GM18508 (cell line): ENCODE measurements around the gene LAMC1.
"Not testable (repeated sequence)": the region's sequence is repeated elsewhere in the genome, so short reads cannot be mapped to it uniquely, and the experiment has no call there.

ENCODE experiments used
- ATAC-seq: cut with Tn5 transposase; IDR thresholded peaks from one replicate; pipeline ENCODE4 v1.9.1; 2021; ENCODE audit warnings: moderate number of reproducible peaks; ENCODE audit not compliant: insufficient read depth, unreplicated experiment

LAMC1 gene

DNA sequence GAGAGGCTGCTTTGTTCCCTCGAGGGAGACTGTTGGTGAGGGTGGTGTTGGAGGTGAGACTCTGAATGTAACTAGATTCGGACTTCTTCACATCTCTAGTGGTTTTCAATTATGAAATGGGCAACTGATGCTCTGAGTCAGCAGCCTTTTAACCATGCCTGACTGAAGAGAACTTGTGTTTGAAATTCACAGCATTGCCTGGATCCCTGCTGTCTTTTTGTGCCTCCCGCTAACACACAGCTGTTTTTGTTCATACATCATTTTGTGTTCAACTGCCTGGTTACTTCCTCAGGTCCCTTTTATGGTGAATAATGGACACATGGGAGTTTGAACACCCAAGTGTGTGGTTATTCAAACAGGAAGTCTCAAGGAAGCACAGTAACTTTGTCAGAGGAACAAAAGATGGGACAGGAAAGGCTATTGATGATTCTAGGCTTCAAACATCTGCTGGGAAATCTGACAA lies 16.8 kb downstream of the LAMC1 start:
- ATAC-seq: no peak

DNA sequence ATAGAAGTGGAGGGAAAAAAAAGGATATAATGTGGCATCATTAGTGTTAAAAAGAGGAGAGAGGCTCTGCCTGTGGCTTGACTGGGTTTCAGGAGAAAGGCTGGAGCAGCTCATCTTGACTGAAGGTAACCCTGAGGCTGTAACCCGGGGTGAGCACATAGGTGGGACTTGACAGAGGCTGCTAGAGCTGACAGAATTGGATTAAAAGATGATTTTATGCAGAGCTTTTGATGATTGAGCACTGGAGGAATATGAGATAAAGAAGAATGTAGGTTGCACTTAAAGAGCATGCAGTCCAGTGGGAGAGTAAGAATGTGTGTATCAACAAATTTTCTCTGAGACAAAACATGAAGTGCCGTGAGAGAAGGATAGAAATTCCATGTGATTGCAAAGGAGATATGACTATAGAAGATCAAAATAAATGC lies 17.3 kb downstream of the LAMC1 start:
- ATAC-seq: no peak

DNA sequence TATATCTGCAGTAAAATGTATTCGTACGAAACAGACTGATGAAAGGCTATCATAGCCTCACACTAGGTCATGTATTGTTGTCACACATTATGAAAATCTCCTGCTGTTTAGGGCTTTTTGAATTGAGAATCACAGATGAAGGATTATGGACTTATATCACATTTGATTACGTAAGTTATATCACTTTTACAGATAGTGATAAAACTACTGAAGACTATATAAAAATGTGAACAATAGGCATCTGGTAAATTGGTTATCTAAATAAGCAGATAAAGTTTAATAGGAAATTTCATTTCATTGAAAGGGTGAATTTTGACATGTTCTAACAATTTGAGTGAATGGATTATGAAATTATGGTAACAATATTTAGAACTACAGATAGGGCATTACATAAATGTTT lies 20.0 kb downstream of the LAMC1 start:
- no peak for ATAC-seq

DNA sequence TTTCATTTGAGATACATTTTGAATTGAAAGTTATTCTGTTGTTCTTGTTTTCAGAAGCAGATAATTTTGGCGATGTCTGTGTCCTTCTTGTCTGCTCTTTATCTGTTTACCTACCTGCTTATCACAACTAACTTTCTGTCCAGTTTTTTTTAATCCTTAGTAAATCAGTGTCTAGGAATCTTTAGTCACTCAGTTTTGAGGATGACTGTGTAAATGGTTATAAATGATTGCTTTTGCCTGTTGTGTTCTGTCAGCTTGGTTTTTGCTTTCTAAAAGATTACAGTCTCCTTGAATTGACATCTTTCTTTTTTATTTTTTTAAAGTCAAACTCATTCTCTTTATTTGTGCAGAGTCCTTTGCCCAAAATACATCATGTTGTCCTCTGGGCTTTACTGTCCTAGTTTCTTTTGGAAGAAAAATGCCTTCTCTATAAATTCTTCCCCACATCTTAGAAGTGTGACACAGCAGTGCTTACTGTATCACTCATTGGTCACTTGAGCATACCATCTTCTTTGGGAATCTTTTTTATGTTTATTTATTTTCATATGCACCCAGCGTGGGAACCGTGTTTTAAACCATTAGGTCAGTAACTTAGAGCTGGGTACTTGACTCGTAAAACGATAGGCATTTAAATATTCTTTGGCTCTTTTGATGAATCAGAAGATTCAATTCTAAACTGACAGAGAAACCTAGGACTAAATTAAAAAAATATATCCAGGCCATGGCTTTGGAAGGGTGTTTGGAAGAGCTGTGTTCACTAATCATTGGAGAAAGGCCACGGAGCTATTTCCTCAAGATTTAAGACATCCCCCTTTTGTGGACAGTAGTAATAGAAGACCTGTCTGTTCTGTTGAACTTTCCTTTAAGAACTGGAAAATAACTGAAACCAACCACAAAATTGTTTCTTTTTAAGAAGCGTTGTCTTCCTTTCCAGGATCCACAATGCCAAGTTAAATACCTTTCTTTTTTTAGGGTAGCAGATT lies 20.9 kb downstream of the LAMC1 start:
- no peak for ATAC-seq

DNA sequence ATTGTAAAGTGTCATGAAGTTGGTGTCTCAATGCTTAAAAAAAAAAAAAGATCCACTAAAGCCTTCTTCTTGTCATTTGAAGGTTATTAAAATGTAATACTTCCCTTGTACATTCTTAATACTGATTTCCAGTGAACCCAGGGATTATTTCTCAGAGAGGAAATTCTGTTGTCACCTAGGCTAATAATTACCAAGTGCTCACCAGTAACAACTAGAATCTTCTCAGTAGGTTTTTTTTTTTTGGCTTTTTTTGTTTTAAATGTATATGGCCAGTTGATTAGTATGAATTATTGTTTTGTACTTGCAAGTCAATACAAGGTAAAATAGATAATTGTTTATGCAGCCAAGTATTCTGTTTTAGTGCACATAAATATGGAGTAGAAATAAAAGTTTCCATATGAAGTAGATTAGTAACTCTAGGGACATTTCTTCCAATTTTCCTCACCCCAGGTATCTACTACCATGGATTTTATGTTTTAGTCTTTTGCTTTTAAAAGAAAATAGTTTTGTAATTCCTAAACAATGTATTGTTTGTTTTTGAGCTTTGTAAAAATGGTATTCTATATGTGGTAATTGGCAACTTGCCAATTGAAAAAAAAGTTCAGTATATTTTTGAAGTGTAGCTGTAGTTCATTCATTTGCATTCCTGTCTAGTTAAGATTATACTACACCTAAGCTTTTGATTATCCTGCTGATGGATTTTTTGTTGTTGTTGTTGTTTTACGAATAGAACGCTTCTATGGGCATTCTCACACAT lies 21.9 kb downstream of the LAMC1 start:
- no peak for ATAC-seq

DNA sequence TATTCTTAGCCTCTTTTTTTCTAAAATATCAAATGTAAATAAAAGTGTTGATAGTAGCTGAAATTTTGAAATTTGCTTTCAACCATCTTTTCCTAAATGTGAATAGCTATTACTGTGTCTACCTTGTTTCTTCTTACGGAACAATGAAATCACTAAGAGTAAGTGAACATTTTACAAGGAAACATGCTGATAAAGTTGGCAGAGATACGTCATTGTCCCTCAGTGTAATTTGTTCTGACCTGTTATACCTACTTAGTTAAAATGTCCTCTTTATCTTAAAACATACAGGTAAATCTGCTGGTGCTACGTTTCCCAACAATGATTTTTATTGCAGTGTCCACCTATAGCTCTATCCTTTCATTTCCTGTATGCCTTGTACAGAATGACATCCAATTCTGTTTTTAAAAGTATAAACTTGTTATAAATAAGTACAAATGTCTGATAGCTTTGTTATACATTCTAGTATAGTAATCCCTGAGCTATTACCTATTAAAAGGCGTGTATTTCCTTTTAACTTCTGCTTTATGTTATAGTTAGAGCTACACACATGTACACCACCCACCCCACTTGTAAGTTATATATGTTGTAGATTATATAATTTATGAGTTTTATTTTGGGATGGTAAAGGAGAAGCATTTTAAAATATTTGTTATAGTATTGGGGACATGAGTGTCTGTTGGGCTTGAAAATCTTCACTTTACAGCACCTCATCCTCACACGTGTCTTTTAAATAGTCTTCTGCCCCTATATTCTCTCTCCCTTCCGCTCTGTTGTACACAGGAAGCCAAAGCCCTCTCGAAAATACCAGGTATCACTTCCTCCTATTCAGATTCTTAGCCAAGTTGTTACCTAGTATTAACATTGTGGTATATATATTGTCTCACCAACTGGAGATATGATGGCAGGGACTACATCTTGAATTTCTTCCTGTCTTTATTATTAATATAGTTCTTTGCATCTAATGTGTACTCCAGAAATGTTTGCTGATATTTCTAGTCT lies 25.2 kb downstream of the LAMC1 start:
- peak; percentile 94 for ATAC-seq

DNA sequence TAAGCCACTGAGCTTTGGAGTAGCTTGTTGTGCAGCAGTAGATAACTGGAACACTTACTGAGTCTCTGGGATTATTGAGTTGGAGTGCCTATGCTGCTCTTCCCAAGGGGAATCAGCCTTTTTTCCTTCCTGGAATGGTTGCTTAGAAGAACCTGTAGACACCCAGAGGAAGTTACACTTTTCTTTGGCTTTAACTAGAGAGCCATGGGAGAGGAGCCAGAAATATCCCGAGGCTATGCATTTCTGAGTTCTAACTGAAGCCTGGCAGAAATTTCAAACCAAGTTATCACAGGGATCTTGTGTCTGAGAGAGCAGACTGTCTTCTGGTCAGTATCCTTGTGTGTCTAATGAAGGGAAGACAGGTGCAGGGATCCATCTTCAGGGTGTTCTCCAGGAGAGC lies 28.3 kb downstream of the LAMC1 start:
- ATAC-seq: no peak

DNA sequence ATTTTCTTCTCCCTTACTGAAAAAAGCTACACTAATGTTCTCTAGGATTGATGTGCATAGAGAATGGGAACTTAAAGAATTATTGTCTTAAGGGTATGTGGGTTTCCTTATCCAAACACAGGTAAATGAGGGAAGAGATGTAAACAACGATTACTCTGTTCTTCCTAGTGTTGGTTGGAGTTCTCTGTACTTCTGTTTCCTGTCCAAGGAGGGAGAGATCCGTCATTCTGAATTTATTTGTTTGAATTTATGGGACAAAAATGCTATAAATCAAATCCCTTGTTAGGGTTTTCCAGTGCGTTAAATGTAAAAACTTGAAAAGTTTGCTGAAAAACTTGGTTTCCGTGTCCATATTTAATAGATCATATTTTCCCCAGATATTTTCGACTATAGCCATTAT lies 29.6 kb downstream of the LAMC1 start:
- no peak for ATAC-seq

DNA sequence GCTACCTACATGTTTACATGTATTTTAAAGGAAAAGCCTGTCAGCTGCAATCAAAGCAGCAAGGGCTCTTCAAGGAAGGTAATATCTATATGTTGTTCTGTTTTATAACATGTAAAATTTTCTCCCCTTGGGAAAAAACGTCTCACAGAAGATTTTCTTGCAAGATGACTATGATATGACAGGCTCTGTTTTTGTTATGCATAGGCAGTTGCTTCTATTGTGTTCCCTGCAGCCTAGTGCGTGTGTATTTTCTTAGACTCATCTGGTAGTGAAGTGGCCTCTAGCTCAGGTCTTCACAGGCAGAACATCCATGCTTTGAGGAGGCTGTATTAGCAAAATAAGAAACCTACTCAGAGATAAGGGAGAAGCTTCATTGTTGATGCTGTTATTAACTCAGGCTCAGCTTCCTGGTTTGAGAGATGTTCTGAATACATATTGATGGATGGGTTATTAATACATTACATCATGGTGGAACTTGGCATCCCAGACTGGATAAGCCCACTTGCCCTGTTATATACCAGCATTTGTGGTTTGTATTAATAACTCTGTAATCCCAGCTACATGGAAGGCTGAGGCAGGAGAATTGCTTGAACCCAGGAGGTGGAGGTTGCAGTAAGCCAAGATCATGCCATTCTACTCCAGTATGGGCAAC lies 35.8 kb downstream of the LAMC1 start:
- ATAC-seq: no peak

DNA sequence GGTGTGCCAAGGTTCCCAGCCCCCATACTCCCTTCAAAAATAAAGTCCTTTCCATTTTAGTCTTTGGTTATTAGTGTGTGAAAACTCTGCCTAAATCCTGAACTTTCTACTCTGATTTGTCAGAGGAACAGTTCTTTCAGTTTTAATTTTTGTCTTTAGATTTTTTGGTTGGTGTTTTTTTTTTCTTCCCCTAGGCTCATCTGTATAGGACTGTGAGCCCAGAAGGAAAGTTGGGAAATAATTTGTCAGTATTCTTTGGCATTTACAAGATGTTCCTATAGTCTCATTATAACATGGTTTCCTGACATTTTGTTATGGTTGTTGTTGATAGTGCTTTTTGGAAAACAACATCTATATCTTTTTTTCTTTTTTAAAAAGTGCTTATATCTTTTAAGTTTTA lies 38.0 kb downstream of the LAMC1 start:
- ATAC-seq: no peak

DNA sequence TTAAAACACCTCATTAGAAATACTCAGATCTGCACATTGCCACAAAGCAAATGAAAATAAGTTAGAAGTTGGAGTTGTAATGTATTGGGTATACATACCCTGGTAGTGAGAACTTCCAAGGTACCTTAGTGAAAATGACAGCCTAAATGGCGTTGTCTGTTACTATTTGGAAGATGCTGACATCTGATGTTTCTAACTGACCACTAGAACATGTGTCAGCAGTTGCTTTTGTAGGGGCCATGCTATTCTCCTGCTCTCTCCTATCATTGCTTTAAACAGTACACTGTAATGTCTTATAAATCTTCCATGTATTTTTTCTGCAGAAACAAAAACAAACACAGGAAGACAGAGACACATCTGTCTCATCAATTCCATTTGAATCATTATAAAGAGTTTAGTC lies 40.1 kb downstream of the LAMC1 start:
- ATAC-seq: no peak

DNA sequence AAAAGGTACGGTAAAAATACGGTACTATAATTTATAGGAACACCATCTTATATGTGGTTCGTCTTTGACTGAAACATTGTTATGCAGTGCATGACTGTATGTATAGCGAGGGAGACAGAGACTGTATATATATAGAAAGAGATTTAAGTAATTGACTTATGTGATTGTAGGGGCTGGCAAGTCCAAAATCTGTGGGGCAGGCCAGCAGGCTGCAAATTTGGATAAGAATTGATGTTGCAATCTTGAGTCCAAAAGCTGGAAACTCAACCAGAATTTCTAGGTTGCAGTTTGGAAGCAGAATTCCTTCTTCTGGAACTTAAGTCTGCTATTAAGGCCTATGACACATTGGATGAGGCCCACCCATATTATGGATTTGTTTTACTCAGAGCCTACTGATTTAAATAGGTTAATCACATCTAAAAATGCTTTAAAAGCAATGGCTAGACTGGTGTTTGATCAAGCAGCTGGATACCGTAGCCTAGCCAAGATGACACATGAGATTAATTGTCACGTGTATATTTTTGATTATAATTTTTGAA lies 42.0 kb downstream of the LAMC1 start:
- ATAC-seq: no peak

DNA sequence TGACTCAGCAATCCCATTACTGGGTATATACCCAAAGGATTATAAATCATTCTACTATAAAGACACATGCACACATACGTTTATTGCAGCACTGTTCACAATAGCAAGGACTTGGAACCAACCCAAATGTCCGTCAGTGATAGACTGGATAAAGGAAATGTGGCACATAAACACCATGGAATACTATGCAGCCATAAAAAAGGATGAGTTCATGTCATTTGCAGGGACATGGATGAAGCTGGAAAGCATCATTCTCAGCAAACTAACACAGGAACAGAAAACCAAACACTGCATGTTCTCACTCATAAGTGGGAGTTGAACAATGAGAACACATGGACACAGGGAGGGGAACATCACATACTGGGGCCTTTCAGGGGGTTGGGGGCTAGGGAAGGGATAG lies 43.2 kb downstream of the LAMC1 start:
- ATAC-seq: not testable (repeated sequence)

DNA sequence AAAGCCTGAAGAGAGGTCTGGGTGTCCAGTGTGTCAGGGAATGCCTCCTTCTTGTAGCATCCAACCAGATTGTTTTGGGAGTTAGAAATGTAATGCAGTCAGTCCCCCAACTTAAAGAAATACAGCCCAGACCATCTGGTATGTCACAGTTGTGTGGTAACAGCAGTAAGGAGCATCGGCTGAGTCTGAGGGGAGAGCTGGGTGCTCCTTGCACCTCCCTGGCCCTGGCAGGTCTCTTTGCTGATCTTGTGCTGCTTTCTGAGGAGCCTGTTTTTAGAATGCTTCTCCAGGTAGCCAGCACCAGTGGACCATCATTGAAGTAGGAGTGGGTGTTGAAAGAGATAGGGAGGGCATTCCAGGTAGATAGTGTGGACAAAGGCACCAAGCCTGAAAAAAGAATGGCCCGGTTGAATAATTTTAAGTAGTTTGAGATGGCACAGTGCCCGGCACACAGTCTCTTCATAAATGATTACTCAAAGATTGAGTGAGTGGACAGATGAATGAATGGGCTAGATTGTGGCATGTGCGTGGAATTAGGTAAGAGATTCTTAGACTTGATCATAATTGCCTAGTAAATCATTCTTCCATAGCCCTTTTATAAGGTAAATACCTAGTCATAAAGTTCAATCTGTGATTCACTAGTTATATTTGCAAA lies 46.5 kb downstream of the LAMC1 start:
- no peak for ATAC-seq

DNA sequence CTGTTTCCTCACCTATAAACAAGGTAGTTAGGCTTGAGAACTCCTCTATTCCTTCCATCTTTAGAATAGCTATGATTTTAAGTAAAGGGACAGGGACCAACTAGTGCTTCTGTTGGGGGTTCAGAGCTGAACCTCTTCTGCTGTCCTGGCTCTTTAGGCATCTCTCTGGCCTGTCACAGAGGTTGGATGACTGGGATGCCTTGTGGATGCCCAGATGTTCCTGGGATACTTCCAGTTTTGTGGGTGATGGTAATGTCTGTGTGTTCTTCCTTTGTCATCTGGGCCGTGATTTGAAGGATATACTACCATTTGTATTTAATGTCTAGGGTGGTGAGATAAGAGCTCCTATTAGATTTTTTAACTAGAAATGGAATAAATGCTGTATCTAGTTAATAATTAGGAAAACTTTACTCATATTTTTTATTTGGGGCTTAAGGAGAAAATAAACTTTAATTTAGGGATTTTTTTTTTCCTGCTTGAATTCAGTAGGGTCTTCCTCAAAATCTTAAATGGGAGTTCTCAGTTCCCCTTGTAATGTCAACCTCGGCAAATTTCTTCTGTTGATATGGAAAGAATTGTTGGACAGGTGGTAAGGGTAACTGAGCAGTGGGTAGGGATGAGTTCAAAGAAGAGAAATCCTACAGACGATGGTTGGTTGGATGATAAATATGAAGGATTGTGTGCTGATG lies 47.2 kb downstream of the LAMC1 start:
- no peak for ATAC-seq

DNA sequence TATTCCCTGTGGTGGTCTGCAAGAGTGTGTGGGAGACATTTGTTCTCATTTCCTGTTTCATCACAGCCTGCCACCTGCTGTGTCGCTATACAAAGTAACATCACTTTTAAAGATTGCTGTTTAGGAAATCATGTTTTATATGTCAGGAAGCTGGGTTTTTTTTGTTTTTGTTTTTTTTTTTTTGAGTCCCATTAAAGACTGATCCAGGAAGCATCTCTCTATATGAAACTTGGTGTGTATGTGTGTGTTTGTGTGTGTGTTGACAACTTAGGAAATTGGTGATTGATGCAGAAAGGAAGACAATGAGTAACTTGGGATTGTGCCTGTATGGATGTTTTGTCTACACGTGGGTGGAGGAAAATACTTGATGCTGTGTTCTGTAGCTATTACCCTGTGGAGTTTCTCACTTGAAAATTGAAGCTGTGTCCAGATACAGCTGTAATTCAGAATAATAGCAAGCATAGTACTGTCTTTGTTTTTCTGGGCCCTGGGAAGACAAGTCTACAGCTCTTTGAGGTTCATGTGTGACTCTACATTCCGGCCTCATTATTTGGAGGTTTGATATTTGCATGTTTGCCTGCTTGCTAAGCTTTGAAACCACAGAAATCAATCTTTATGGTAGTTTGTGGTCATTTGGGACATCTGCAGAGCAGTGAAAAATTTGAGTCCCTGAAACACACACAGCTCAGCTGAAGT lies 47.9 kb downstream of the LAMC1 start:
- peak; percentile 80 for ATAC-seq

DNA sequence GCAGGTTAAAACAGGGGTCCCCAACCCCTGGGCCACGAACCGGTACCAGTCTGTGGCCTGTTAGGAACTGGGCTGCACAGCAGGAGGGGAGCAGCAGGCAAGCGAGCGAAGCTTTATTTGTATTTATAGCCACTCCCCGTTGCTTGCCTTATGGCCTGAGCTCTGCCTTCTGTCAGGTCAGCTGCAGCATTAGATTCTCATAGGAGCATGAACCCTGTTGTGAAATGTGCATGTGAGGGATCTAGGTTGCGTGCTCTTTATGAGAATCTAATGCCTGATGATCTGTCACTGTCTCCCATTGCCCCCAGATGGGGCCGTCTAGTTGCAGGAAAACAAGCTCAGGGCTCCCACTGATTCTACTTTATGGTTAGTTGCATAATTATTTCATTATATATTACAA lies 49.4 kb downstream of the LAMC1 start:
- not testable (repeated sequence) for ATAC-seq

DNA sequence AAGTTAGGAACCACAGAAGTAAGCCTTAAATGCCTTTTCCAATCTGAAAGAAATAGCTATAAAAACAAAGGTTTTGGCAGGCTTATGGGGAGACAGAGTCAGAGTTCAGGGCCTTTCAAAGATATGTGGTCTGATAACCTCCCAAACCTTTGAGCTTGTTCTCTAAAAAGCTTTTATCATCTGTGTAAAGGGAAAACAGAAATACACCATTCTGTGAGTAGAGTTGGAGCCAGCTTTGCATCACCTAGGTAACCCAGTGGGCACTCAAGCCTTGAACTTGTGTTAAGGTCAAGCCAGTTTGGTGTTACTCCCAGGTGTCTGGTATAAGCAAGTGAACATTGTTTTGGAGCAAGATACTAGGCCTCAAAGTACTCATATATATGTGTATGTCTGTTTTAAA lies 50.1 kb downstream of the LAMC1 start:
- no peak for ATAC-seq
